HG02798 (cell line): ENCODE measurements around the gene MRPL36.

Experiments used
- ATAC-seq: cut with Tn5 transposase; IDR thresholded peaks from one replicate; pipeline ENCODE4 v1.9.1; 2021; ENCODE audit warnings: mild to moderate bottlenecking; ENCODE audit not compliant: unreplicated experiment, poor library complexity

The MRPL36 gene

DNA sequence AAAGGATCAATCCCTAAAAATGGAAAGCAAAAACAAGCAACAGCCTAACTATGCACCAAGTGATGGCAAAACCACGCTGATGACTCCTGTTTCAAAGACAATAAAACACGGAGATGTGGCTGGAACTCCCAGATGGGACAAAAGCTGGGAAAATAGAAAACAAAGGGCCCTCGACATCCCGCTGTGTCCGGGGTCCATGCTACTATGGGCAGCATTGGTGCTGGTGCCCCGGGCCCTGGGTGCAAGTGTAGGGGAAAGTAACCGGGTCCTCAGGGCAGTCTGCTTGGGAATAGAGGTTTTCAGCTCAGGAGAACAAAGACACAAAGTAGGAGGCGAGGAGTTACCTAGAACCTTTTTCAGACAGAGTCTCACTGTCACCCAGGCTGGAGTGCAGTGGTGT lies 46.1 kb downstream of the MRPL36 start:
- no peak for ATAC-seq

DNA sequence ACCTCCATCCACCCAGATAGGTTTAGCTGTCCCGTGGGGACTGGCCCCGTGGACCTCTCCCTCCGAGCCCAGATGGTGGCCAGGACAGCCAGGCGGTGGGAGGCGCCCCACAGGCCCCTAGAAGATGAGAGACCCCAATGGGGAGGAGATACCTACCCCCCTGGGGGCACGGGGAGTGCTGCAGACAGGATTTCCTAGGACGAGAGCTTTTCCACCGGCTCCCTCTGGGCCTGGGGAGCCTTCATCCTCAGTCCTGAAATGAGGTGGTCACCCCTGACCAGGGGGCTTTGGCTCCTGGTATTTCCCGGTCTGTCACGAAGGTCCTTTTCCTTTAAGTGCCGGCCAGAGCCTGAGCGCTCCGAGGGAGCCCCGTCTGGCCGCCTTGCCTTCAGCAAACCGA lies 46.8 kb downstream of the MRPL36 start:
- ATAC-seq, result no peak

DNA sequence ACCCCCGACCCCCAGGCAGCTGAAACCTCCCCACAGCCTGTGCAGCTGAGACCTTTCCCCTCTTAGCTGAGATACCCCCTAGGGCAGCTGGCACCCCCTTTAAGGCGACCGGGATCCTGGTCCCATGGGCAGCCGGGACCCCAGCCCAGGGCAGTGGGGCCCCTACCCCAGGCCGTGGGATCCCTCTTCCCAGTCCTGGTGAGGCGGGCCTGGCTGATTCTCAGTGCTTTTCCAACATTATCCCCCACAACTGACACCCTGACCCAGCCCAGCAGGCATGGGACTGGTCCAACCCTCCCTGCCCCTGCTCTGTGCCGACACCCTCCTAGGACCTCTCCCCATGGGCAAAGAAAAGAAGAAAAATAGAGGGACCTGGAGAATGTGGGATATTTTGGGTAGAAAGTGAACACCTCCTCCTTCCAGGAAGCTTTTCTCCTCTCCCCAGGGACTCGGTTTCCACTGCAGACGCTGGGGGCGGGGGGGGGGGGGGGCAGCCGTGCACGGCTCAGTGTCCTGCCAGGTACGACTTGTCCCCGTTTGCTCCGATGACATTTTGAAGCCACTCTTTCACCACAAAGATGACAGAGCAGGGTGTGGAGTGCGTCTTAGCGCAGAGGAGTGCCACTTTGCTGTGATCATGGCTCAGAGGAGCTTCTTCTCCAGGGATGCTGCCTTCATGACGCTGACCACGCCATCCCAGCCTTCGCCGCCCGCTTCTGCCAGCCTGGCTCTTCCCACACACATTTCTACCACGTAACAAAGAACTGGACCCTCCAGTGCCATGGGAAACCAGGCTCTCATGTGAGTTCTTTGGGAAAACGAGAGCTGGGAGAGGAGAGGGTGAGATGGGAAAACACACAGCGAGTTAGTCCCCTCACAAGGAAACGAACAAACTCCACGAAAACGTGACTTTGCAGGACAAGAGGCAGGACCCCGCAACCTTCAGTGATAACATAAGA lies 47.5 kb downstream of the MRPL36 start:
- no peak for ATAC-seq

DNA sequence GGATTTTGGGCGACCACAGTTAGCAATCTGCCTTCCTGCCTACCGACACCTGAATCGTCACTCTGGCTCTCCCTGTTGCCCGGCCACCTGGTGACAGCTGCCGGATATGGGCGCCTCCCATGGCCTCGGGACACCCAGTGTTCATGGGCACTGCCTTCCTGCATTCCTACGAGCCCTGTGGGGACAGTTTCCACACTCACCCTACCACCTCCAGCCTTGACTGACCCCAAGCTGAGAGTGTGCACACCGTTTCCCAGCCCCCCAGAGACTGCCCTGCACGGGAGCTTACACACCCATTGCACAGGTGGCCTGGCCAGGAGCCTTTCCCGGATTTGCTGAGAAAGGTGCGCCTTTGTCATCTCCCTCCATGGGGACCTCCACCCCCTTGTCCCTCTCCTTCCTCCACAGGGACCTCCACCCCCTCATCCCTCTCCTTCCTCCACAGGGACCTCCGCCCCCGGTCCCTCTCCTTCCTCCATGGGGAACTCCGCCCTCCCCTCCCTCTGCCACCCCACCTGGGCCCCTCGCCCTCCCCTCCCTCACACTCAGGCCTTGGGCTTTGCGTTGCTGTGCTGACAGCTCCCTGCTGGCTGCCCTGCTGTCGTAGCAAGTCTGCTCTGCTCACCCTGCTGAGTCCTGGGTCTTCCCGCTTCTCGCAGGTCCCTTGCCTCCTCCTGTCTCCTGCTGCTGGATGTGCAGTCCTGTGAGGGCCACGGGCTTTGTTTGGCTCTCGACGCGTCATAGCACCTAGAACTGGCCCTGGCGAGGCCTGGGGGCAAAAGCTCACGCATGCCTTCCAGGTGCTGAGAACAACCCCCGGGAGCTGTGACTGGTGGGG lies 48.4 kb downstream of the MRPL36 start:
- ATAC-seq, result no peak

DNA sequence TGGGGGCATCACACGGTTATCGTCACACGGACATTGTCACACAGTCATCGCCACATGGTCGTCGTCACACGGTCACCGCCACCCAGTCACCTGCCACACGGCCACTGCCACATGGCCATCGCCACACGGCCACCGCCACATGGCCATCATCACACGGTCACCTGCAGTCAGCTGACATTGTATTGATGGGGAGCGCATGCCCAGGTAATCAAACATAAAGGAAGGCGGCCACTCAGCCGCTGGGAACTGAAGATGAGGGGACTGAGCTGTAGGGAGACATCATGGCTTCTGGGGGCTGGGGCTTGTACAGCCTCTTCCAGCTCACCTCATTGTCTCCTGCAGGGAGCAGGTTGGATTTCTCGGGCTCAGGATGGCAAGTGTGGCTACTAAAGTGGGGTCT lies 49.2 kb downstream of the MRPL36 start:
- no peak for ATAC-seq

DNA sequence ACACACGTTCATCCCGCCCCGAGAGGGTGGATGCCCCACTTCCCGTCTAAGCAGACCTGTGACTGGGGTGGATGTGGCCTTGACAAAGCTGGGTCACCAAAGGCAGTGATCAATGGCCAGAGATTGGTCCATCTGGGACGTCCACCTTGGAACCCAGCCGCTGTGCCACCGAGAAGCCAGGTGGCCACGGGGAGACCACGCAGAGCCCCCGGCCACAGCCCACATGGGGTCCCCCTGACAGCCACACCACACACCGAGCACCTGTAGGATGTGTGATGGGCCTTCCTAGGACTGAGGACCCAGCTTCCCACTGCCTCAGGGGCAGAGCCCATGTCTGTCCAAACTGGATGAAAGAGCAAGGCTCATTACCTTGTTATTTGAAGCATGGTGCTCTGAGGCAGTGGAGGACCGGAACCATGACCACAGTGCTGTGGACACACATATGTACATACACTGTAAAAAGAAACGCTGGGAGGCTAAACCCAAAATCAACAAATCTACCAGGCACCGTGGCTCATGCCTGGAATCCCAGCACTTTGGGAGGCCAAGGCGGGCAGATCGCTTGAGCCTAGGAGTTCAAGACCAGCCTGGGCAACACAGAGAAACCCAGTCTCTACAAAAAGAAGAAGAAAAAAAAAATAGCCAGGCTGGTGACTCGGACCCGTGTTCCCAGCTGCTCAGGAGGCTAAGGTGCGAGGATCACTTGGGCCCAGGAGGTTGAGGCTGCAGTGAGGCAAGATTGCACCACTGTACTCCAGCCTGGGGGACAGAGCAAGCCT lies 50.1 kb downstream of the MRPL36 start:
- ATAC-seq, result no peak

DNA sequence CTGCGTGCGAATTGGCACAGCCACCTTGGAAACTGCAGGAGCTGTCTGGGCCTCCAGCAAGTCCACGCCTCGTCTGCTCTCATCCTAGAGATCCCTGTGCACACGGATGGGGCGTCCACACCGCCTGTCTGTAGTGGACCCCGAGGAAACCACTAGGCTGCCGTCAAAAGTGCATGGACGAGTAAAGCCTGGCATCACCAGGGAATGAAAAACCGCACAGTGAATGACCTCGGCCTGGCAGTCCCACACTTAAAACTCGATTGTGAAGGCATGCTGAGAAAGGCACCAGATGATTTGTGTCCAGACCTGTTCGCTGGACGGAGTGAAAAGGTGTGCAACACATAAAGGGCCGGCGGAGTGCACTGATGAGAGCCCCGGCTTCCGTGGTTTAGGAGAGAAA lies 50.8 kb downstream of the MRPL36 start:
- ATAC-seq, result no peak
